Spinal cord (tissue), 10 donors: ENCODE measurements around the gene HAVCR1. TPM values are rescaled to one million over a fixed set of nuclear protein-coding genes. Genes with fewer than 3 reads are reported as not detected.
"Not testable (repeated sequence)": the region's sequence is repeated elsewhere in the genome, so short reads cannot be mapped to it uniquely, and the experiment has no call there.

Experiments used
- DNase-seq, 6 donors: peaks; one replicate each; pipeline versions ENCODE4 v3.0.0 to v3.0.0-alpha.2; 2013 to 2015; ENCODE audit warnings: low spot score in 6 of 6, low read depth in 4 of 6
- H3K27ac ChIP-seq: one replicate; pipeline ENCODE4 v1.5.1; 2013; ENCODE audit warnings: low read depth, low read length, control low read depth
- H3K27me3 ChIP-seq: one replicate; pipeline ENCODE4 v1.6.1; 2013; ENCODE audit warnings: low read length; ENCODE audit not compliant: control insufficient read depth, insufficient read depth
- H3K36me3 ChIP-seq: one replicate; pipeline ENCODE4 v1.6.1; 2013; ENCODE audit warnings: low read length; ENCODE audit not compliant: control insufficient read depth, insufficient read depth
- H3K4me1 ChIP-seq: one replicate; pipeline ENCODE4 v1.6.1; 2013; ENCODE audit warnings: low read length; ENCODE audit not compliant: control insufficient read depth, insufficient read depth
- H3K4me3 ChIP-seq: one replicate; pipeline ENCODE4 v1.5.1; 2013; ENCODE audit warnings: low read depth, low read length, control low read depth
- H3K9me3 ChIP-seq: one replicate; pipeline ENCODE4 v1.6.1; 2013; ENCODE audit warnings: low read length; ENCODE audit not compliant: control insufficient read depth, insufficient read depth
- WGBS: methylation state at CpG from one replicate; pipeline ENCODE4 v1.1.5; 2013; ENCODE audit warnings: missing lambda C conversion rate; ENCODE audit not compliant: insufficient coverage; 5-methylcytosine and 5-hydroxymethylcytosine counted together
- polyA plus RNA-seq, 2 donors: library from polyadenylated mRNA; unstranded; fragments of 120-200 nt; gene quantifications; one replicate each; pipeline ENCODE4 v1.2.1, GENCODE V29; 2013; ENCODE audit not compliant: insufficient read length in 2 of 2
- total RNA-seq, 2 donors: library from RNA; depleted of rRNA in 1 of 2; stranded (reverse); fragments of 120-200 nt in 1 of 2; fragments of >200 nt in 1 of 2; gene quantifications; one replicate each; pipeline versions ENCODE4 v1.2.3 to v1.2.4, GENCODE V29; 2013 to 2014
- donor health status: healthy.

The HAVCR1 gene
- total and polyA plus RNA-seq, 4 donors = 0.11 to 0.60 (median 0.20) TPM

- H3K4me3 ChIP-seq = no peak overlapping the region
- H3K27me3 ChIP-seq = no peaks in the 10 kb centered on the region
- H3K4me1 ChIP-seq = no peaks in the 10 kb centered on the region
- no peak for DNase-seq
- no peaks in the 10 kb centered on the region for H3K36me3 ChIP-seq
- H3K27ac ChIP-seq = no peak overlapping the region
- H3K9me3 ChIP-seq = peaks cover 3% of the 10 kb centered on the region
Observed at GRCh38 chr5:157020002-157020401, 38.9 kb downstream of the HAVCR1 start.

- WGBS = no CpG with 5 or more reads among the region's 28 CpGs
- not testable (repeated sequence) for H3K27ac ChIP-seq, DNase-seq, H3K36me3 ChIP-seq, H3K27me3 ChIP-seq, H3K9me3 ChIP-seq, H3K4me3 ChIP-seq, H3K4me1 ChIP-seq
Observed at GRCh38 chr5:157014143-157014542, 44.8 kb downstream of the HAVCR1 start.

- 83% methylated on average over 2 of the region's 2 CpGs for WGBS
Observed at GRCh38 chr5:157006262-157006661, 52.7 kb downstream of the HAVCR1 start.

GRCh38 chr5:157004893-157005551 lies 53.9 kb downstream of the HAVCR1 start:
- no peak overlapping the region for H3K27ac ChIP-seq
- no peaks in the 10 kb centered on the region for H3K4me1 ChIP-seq

More at GRCh38 chr5:157006262-157006661, 52.7 kb downstream of the HAVCR1 start:
- no peak for DNase-seq
- H3K27ac ChIP-seq = no peak overlapping the region
- no peaks in the 10 kb centered on the region for H3K27me3 ChIP-seq
- H3K36me3 ChIP-seq = no peaks in the 10 kb centered on the region
- H3K4me3 ChIP-seq = no peak overlapping the region
- no peaks in the 10 kb centered on the region for H3K4me1 ChIP-seq
- no peaks in the 10 kb centered on the region for H3K9me3 ChIP-seq

GRCh38 chr5:156991714-156992113 lies 67.2 kb downstream of the HAVCR1 start:
- Histone ChIP-seq H3K27ac (no peak overlapping the region), H3K4me3 (no peak overlapping the region), H3K27me3 (no peaks in the 10 kb centered on the region), H3K36me3 (no peaks in the 10 kb centered on the region), H3K9me3 (no peaks in the 10 kb centered on the region), H3K4me1 (no peaks in the 10 kb centered on the region)
- WGBS = 93% methylated on average over 3 of the region's 4 CpGs
- no peak for DNase-seq

More at GRCh38 chr5:157004893-157005551, 53.9 kb downstream of the HAVCR1 start:
- DNase-seq = no peak
- Histone ChIP-seq H3K27me3 (no peaks in the 10 kb centered on the region), H3K36me3 (no peaks in the 10 kb centered on the region), H3K9me3 (no peaks in the 10 kb centered on the region), H3K4me3 (no peak overlapping the region)

- no peaks in the 10 kb centered on the region for H3K9me3 ChIP-seq
- H3K36me3 ChIP-seq = no peaks in the 10 kb centered on the region
- DNase-seq = no peak
- no peak overlapping the region for H3K4me3 ChIP-seq
- H3K27ac ChIP-seq = no peak overlapping the region
- H3K4me1 ChIP-seq = no peaks in the 10 kb centered on the region
- WGBS = 96% methylated on average over 7 of the region's 9 CpGs
- no peaks in the 10 kb centered on the region for H3K27me3 ChIP-seq
Observed at GRCh38 chr5:156984064-156984463, 74.9 kb downstream of the HAVCR1 start.

- Histone ChIP-seq H3K9me3 (no peaks in the 10 kb centered on the region), H3K27ac (no peak overlapping the region), H3K4me3 (no peak overlapping the region), H3K27me3 (no peaks in the 10 kb centered on the region), H3K4me1 (no peaks in the 10 kb centered on the region), H3K36me3 (no peaks in the 10 kb centered on the region)
- DNase-seq = no peak
Observed at GRCh38 chr5:156981481-156981880, 77.4 kb downstream of the HAVCR1 start.

Other genes starting within 250 kb of the HAVCR1 start
- under 1 TPM; 0.11 to 0.20 TPM for gene PPP1R2B, start 208.8 kb downstream of the HAVCR1 start, total RNA-seq
- gene PPP1R2B, start 208.8 kb downstream of the HAVCR1 start, polyA plus RNA-seq = not detected
- gene TIMD4, start 95.9 kb downstream of the HAVCR1 start, total RNA-seq = 1 to 10 TPM in 1 of 2 donors, under 1 TPM in 1; 0.40 to 5.3 TPM
- gene TIMD4, start 95.9 kb downstream of the HAVCR1 start, polyA plus RNA-seq = under 1 TPM; 0.50 to 0.82 TPM
- gene HAVCR2, start 49.9 kb upstream of the HAVCR1 start, total RNA-seq = 10 to 100 TPM; 10.6 to 22.9 TPM
- 1 to 10 TPM; 8.5 to 8.9 TPM for gene HAVCR2, start 49.9 kb upstream of the HAVCR1 start, polyA plus RNA-seq
- 10 to 100 TPM; 19.5 to 23.2 TPM for gene MED7, start 83.7 kb upstream of the HAVCR1 start, total RNA-seq
- 10 to 100 TPM; 18.7 to 19.8 TPM for gene MED7, start 83.7 kb upstream of the HAVCR1 start, polyA plus RNA-seq
- not detected for gene GARIN3, start 107.1 kb upstream of the HAVCR1 start, total RNA-seq
- not detected for gene GARIN3, start 107.1 kb upstream of the HAVCR1 start, polyA plus RNA-seq
- gene ITK, start 121.7 kb upstream of the HAVCR1 start, total RNA-seq = under 1 TPM; 0.06 to 0.50 TPM
- gene ITK, start 121.7 kb upstream of the HAVCR1 start, polyA plus RNA-seq = under 1 TPM; 0.41 to 0.51 TPM
- 10 to 100 TPM; 48.1 to 75.7 TPM for gene CYFIP2, start 207.0 kb upstream of the HAVCR1 start, total RNA-seq
- 100 to 1,000 TPM; 133 to 160 TPM for gene CYFIP2, start 207.0 kb upstream of the HAVCR1 start, polyA plus RNA-seq